Activated naive CD4-positive, alpha-beta T cell treated with anti-CD3 and anti-CD28 coated beads, Interleukin-2, amount 10 ng/mL, durations not matched to agents 7 days and 5 days (primary cell): ENCODE data around the gene ECI2.

Experiments used
- CTCF ChIA-PET: fragments of 350-600 bp; sonication (Branson Sonifier 250); formaldehyde crosslinking; loops from one replicate; lab custom pipeline; 2021; ENCODE audit warnings: antibody characterized with exemption; lab: Charles Lee
- DNase-seq: peaks from one replicate; pipeline ENCODE4 v3.0.0-alpha.2; 2020
- H3K27ac Mint-ChIP-seq: one replicate; pipeline ENCODE4 v1.8.0; 2021; ENCODE audit warnings: mild to moderate bottlenecking, moderate library complexity, mixed read lengths
- H3K27me3 Mint-ChIP-seq: one replicate; pipeline ENCODE4 v1.8.0; 2021; ENCODE audit warnings: mild to moderate bottlenecking, mixed read lengths
- H3K36me3 Mint-ChIP-seq: one replicate; pipeline ENCODE4 v1.8.0; 2021; ENCODE audit warnings: mixed read lengths
- H3K4me1 Mint-ChIP-seq: one replicate; pipeline ENCODE4 v1.8.0; 2021; ENCODE audit warnings: mixed read lengths
- H3K4me3 Mint-ChIP-seq: one replicate; pipeline ENCODE4 v1.8.0; 2021; ENCODE audit warnings: mild to moderate bottlenecking, moderate library complexity, mixed read lengths
- H3K9me3 Mint-ChIP-seq: one replicate; pipeline ENCODE4 v1.8.0; 2021; ENCODE audit warnings: mixed read lengths

Gene ECI2

GRCh38 chr6:4069199-4069598 is 66.2 kb downstream of the ECI2 start:
- Mint-ChIP-seq H3K4me3 (no peak overlapping the region), H3K27ac (no peak overlapping the region), H3K9me3 (no peaks in the 10 kb centered on the region), H3K4me1 (no peaks in the 10 kb centered on the region), H3K27me3 (peaks cover 8% of the 10 kb centered on the region), H3K36me3 (peaks cover 20% of the 10 kb centered on the region)
- no peak for DNase-seq
- CTCF ChIA-PET, result no interaction called here

GRCh38 chr6:4067673-4068072 is 67.7 kb downstream of the ECI2 start:
- Mint-ChIP-seq H3K27me3 (peaks cover 4% of the 10 kb centered on the region), H3K36me3 (peaks cover 31% of the 10 kb centered on the region), H3K4me3 (no peak overlapping the region), H3K9me3 (no peaks in the 10 kb centered on the region), H3K4me1 (no peaks in the 10 kb centered on the region), H3K27ac (no peak overlapping the region)
- DNase-seq, result no peak
- CTCF ChIA-PET, result no interaction called here

DNA sequence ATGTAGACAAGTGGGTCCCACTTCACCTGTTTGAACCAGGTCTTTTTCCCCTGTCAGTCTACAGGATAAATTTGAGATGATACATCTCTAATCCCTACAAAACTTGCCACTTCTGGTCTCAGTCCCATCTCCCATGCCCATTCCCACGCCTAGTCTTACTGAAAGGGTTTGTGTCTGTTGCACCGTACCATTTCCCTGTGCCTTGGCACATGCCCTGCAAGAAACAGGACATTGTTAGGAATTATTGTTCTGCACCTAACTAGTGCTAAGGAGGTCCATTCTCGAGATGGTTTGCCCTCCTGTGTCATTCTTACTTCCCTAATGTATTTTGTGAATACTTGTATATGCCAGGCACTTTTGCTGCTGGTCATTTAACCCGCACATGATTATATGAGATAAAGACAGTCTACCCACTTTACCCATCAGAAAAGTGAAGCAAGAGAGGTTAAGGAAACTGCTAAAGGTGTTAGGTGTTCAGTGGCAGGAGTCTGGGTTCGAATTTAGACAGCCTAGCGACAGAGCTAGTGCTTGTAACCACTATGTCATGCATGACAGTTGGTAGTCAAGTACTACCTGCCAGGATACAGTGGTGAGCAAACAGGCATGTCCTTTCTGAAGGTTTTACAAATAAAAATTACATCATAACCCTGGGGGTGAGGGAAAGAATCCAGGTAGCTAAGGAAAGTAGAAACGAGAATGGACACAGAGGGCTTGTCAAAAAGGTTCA is 69.2 kb downstream of the ECI2 start:
- Mint-ChIP-seq H3K4me1 (no peaks in the 10 kb centered on the region), H3K27ac (no peak overlapping the region), H3K4me3 (no peak overlapping the region), H3K27me3 (peaks cover 4% of the 10 kb centered on the region), H3K36me3 (peaks cover 37% of the 10 kb centered on the region), H3K9me3 (no peaks in the 10 kb centered on the region)
- DNase-seq, result no peak
- CTCF ChIA-PET, result no interaction called here
